GM20000 (cell line): ENCODE results near the gene HTD2.

Source experiments
- DNase-seq: peaks from one replicate; pipeline ENCODE4 v3.0.0; 2012; ENCODE audit warnings: low spot score
- TF ChIP-seq, protein P1 (sequence below): IDR thresholded peaks from 2 replicates; pipeline ENCODE4 v1.5.1; 2012; ENCODE audit warnings: mild to moderate bottlenecking, control low read depth; ENCODE audit errors: extremely low read depth, missing control alignments

HTD2 gene

DNA sequence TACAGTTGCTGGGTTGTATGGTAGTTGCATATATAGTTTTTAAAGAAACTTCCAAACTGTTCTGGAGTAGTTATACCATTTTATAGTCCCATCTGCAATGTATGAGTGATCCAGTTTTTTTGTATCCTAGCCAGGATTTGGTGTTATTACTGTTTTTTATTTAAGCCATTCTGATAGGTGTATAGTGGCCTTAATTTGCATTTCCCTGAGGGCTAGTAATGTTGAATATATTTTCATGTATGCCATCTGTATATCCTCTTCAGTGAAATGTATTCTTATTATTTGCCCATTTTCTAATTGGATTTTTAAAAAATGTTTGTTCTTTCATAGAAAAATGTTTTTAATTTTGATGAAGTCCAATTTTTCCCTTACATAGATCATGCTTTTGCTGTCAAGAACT lies 55.5 kb downstream of the HTD2 start:
- DNase-seq = no peak

DNA sequence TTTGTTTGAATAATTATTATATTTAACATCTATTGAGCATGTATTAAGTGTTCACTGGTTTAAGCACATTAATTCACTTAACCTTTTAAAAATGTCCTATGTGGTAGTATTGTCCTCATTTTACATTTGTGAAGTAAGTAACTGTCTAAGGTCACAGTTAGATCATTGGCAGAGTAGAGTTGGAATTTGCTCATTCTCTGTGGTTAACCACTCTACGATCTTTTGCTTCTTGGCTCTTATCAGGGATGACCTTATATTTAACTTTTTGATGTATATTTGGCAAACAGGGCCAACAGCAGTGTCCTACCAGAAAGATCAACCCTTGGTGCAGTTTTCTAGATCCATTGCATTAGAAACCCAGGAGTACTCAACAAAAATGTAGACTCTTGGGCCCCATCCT lies 60.4 kb downstream of the HTD2 start:
- DNase-seq = no peak
- TF ChIP-seq, protein P1, sequence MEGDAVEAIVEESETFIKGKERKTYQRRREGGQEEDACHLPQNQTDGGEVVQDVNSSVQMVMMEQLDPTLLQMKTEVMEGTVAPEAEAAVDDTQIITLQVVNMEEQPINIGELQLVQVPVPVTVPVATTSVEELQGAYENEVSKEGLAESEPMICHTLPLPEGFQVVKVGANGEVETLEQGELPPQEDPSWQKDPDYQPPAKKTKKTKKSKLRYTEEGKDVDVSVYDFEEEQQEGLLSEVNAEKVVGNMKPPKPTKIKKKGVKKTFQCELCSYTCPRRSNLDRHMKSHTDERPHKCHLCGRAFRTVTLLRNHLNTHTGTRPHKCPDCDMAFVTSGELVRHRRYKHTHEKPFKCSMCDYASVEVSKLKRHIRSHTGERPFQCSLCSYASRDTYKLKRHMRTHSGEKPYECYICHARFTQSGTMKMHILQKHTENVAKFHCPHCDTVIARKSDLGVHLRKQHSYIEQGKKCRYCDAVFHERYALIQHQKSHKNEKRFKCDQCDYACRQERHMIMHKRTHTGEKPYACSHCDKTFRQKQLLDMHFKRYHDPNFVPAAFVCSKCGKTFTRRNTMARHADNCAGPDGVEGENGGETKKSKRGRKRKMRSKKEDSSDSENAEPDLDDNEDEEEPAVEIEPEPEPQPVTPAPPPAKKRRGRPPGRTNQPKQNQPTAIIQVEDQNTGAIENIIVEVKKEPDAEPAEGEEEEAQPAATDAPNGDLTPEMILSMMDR = no peak

More for the DNA sequence above, 55.5 kb downstream of the HTD2 start:
- TF ChIP-seq, protein P1 = no peak

DNA sequence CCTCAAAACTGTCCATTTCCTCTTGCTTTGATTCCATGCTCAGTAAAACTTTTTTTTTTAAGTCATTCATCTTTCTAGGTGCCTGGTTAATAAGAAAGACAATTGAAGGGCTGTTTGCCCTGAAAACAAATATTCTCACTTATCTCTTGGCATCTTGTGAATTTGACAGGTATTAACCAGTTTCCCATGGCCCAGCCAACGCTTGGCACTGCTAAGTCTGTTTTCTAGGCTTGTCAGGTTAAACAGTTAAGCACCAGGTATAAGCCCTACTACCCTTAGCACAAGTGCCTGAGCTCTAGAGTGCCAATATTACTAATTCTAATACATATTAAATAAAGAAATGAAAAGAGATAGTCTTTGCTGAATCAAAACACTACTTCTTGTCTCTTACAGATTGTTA lies 62.7 kb downstream of the HTD2 start:
- TF ChIP-seq, protein P1 = no peak
- no peak for DNase-seq
